B cell (primary cell): Measurements from ENCODE around the gene DVL2. TPM values are rescaled to one million over a fixed set of nuclear protein-coding genes. Genes with fewer than 3 reads are reported as not detected.

Source experiments
- ATAC-seq: fragments of 200-7000 bp; cut with Tn5 transposase; one replicate; pipeline ENCODE4 v1.10.0; 2021; ENCODE audit warnings: low read depth, mild to moderate bottlenecking, moderate number of reproducible peaks, moderate library complexity
- CTCF ChIA-PET: fragments of 350-600 bp; sonication (Branson Sonifier 250); formaldehyde crosslinking; loops from one replicate; lab custom pipeline; 2021; ENCODE audit warnings: antibody characterized with exemption, inconsistent platforms; lab: Charles Lee
- POLR2A ChIA-PET: fragments of 350-600 bp; sonication (Branson Sonifier 250); formaldehyde crosslinking; loops from one replicate; lab custom pipeline; 2021; ENCODE audit warnings: antibody characterized with exemption; lab: Charles Lee
- DNase-seq: peaks from one replicate; pipeline ENCODE4 v3.0.0; 2013
- H2AFZ ChIP-seq: 2 replicates; pipeline ENCODE4 v1.6.1; 2012; ENCODE audit warnings: mild to moderate bottlenecking, low read depth, low read length; ENCODE audit not compliant: insufficient read depth, poor library complexity, severe bottlenecking
- H3K27ac ChIP-seq, 2 donors: 1 replicate in 1 of 2; 2 replicates in 1 of 2; pipeline ENCODE4 v1.5.1; 2012 to 2013; ENCODE audit warnings: low read length in 2 of 2, mild to moderate bottlenecking in 2 of 2, moderate library complexity in 1 of 2
- H3K27me3 ChIP-seq, 4 experiments: fragments of 200-600 bp in 1 of 4; sonication (generic) in 1 of 4; replicated peaks in 1 of 4; 1 replicate in 2 of 4; 2 replicates in 2 of 4; pipeline versions ENCODE4 v1.6.1 to v1.7.0; 2013 to 2016; ENCODE audit warnings: low read length in 3 of 4, mild to moderate bottlenecking in 2 of 4, mixed read lengths in 1 of 4, moderate library complexity in 1 of 4; ENCODE audit not compliant: insufficient read depth in 4 of 4, control insufficient read depth in 3 of 4; ENCODE audit errors: control extremely low read depth in 1 of 4
- H3K36me3 ChIP-seq, 2 experiments: replicated peaks in 1 of 2; 1 replicate in 1 of 2; 2 replicates in 1 of 2; pipeline versions ENCODE4 v1.6.1 to v1.7.1; 2013; ENCODE audit warnings: low read length in 1 of 2; ENCODE audit not compliant: insufficient read depth in 2 of 2, control insufficient read depth in 1 of 2; ENCODE audit errors: control extremely low read depth in 1 of 2, extremely low read depth in 1 of 2
- H3K4me1 ChIP-seq, 2 donors: fragments of 200-600 bp in 1 of 2; sonication (generic) in 1 of 2; 1 replicate in 1 of 2; 2 replicates in 1 of 2; pipeline versions ENCODE4 v1.5.1 to v1.6.1; 2013 to 2017; ENCODE audit warnings: low read length in 2 of 2; ENCODE audit not compliant: control insufficient read depth in 2 of 2, insufficient read depth in 2 of 2
- H3K4me2 ChIP-seq: replicated peaks from 2 replicates; pipeline ENCODE3; 2012; ENCODE audit warnings: mild to moderate bottlenecking, low read depth, low read length; ENCODE audit not compliant: poor library complexity, severe bottlenecking
- H3K4me3 ChIP-seq, 5 experiments: fragments of 200-600 bp in 1 of 5; sonication (generic) in 1 of 5; 1 replicate in 3 of 5; 2 replicates in 2 of 5; pipeline versions ENCODE4 v1.5.1 to v1.7.0; 2011 to 2016; ENCODE audit warnings: low read length in 4 of 5, mild to moderate bottlenecking in 4 of 5, low read depth in 2 of 5, control low read depth in 1 of 5, moderate library complexity in 1 of 5; ENCODE audit not compliant: insufficient read depth in 1 of 5; ENCODE audit errors: control extremely low read depth in 1 of 5, extremely low read depth in 1 of 5
- H3K79me2 ChIP-seq: fragments of 200-600 bp; sonication (generic); one replicate; pipeline ENCODE4 v1.6.0; 2016; ENCODE audit warnings: low read length; ENCODE audit not compliant: control insufficient read depth, insufficient read depth
- H3K9ac ChIP-seq: fragments of 200-600 bp; sonication (generic); 2 replicates; pipeline ENCODE4 v1.6.1; 2017; ENCODE audit warnings: mild to moderate bottlenecking, low read length, moderate library complexity
- H3K9me3 ChIP-seq, 3 donors: one replicate each; pipeline versions ENCODE4 v1.6.1 to v1.7.1; 2013; ENCODE audit warnings: low read length in 2 of 3; ENCODE audit not compliant: control insufficient read depth in 2 of 3, insufficient read depth in 1 of 3; ENCODE audit errors: control extremely low read depth in 1 of 3
- H4K20me1 ChIP-seq: 2 replicates; pipeline ENCODE4 v1.6.0; 2012; ENCODE audit warnings: mild to moderate bottlenecking, low read length; ENCODE audit not compliant: insufficient read depth, control insufficient read depth, poor library complexity, severe bottlenecking
- H3K27ac Mint-ChIP-seq: one replicate; pipeline ENCODE4 v1.8.0; 2021; ENCODE audit warnings: mixed read lengths
- H3K27me3 Mint-ChIP-seq: one replicate; pipeline ENCODE4 v1.8.0; 2021; ENCODE audit warnings: mixed read lengths
- H3K4me1 Mint-ChIP-seq: one replicate; pipeline ENCODE4 v1.8.0; 2021; ENCODE audit warnings: mixed read lengths
- H3K4me3 Mint-ChIP-seq: one replicate; pipeline ENCODE4 v1.8.0; 2021; ENCODE audit warnings: mixed read lengths
- H3K9me3 Mint-ChIP-seq: one replicate; pipeline ENCODE4 v1.8.0; 2022; ENCODE audit warnings: mixed read lengths; ENCODE audit not compliant: insufficient read depth
- EZH2 ChIP-seq: IDR thresholded peaks from 2 replicates; pipeline ENCODE4 v1.6.1; 2012; ENCODE audit warnings: borderline replicate concordance, low read depth, mild to moderate bottlenecking, moderate library complexity, low read length; ENCODE audit not compliant: insufficient read depth, poor library complexity, severe bottlenecking
- WGBS: methylation state at CpG from one replicate; pipeline ENCODE4 v1.1.5; 2013; ENCODE audit warnings: missing lambda C conversion rate; ENCODE audit not compliant: insufficient coverage; 5-methylcytosine and 5-hydroxymethylcytosine counted together
- intact Hi-C: fragments of 100-400 bp; cut with micrococcal nuclease; formaldehyde crosslinking; loops from one replicate; pipeline ENCODE4 v1.10.0; 2022
- polyA plus RNA-seq: library from polyadenylated mRNA; depleted of rRNA; stranded (reverse); fragments of >200 nt; gene quantifications from 2 replicates; pipeline ENCODE4 v1.2.3, GENCODE V29; 2012
- total RNA-seq, 2 donors: library from RNA; stranded (reverse); fragments of 120-200 nt in 1 of 2; gene quantifications; 1 replicate in 1 of 2; 2 replicates in 1 of 2; pipeline versions ENCODE4 v1.2.3 to v1.2.4, GENCODE V29; 2013 to 2022
- TF ChIP-seq, protein P1 (sequence below): fragments of 200-600 bp; IDR thresholded peaks from one replicate; pipeline ENCODE4 v1.8.0; 2022; ENCODE audit warnings: antibody characterized with exemption, mild to moderate bottlenecking

The DVL2 gene
- total and polyA plus RNA-seq, 2 donors (not counting 1 experiment from before 2014, with no cell fraction given): 22.5 to 104 TPM

DNA sequence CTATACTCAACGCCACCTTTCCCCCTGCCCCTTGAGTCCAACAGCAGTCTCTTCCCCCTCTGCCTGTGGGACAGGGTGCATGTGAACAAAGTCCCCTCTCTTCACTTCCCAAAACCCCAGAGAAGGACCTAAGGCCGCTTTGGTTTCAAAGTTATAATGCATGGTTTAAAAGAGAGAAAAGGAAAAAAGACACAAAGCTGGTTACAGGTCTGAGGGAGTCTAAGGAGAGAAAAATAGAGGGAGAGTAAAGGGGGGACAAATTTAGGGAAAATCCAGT lies 9.1 kb upstream of the DVL2 start:
- H3K27me3 ChIP-seq: no peaks in the 10 kb centered on the region
- H3K27me3 Mint-ChIP-seq: no peaks in the 10 kb centered on the region
- H3K36me3 ChIP-seq: peaks cover 8 to 37% of the 10 kb centered on the region in 2 experiments
- WGBS: no CpG with 5 or more reads among the region's 2 CpGs
- ChIA-PET CTCF (interaction anchor here (1.3 to 1.4 kb wide), 2 partner anchors 23 to 198 kb away, joined by 4 to 11 read pairs; no protein-coding TSS in a partner anchor), POLR2A (interaction anchor here (0.5 to 13.1 kb wide), 6 partner anchors 8 to 221 kb away, joined by 3 to 157 read pairs (median 5); partner anchors contain the start of genes ACADVL, CTDNEP1, DLG4 and DVL2)
- peak overlapping the region; percentile 100 for H3K27ac Mint-ChIP-seq
- H3K4me2 ChIP-seq: peak overlapping the region; percentile 79
- H3K9me3 Mint-ChIP-seq: no peaks in the 10 kb centered on the region
- peak overlapping the region; percentile 82 for H3K9ac ChIP-seq
- ATAC-seq (no peak), DNase-seq (no peak)
- TF ChIP-seq, protein P1, sequence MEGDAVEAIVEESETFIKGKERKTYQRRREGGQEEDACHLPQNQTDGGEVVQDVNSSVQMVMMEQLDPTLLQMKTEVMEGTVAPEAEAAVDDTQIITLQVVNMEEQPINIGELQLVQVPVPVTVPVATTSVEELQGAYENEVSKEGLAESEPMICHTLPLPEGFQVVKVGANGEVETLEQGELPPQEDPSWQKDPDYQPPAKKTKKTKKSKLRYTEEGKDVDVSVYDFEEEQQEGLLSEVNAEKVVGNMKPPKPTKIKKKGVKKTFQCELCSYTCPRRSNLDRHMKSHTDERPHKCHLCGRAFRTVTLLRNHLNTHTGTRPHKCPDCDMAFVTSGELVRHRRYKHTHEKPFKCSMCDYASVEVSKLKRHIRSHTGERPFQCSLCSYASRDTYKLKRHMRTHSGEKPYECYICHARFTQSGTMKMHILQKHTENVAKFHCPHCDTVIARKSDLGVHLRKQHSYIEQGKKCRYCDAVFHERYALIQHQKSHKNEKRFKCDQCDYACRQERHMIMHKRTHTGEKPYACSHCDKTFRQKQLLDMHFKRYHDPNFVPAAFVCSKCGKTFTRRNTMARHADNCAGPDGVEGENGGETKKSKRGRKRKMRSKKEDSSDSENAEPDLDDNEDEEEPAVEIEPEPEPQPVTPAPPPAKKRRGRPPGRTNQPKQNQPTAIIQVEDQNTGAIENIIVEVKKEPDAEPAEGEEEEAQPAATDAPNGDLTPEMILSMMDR: no peak
- TF ChIP-seq EZH2: no peak
- peaks cover 20% of the 10 kb centered on the region for H4K20me1 ChIP-seq
- peak overlapping the region; percentile 86 for H2AFZ ChIP-seq
- peak overlapping the region; percentile 98 for H3K4me3 Mint-ChIP-seq
- intact Hi-C loops: no loop called here
- no peaks in the 10 kb centered on the region for H3K9me3 ChIP-seq
- H3K27ac ChIP-seq: peak overlapping the region; percentile 94 to 97
- peaks cover 24 to 28% of the 10 kb centered on the region in 2 donors for H3K4me1 ChIP-seq
- H3K4me3 ChIP-seq: peak overlapping the region; percentile 31 to 99 (median 99)
- H3K4me1 Mint-ChIP-seq: peaks cover 36% of the 10 kb centered on the region
- H3K79me2 ChIP-seq: peaks cover 48% of the 10 kb centered on the region

DNA sequence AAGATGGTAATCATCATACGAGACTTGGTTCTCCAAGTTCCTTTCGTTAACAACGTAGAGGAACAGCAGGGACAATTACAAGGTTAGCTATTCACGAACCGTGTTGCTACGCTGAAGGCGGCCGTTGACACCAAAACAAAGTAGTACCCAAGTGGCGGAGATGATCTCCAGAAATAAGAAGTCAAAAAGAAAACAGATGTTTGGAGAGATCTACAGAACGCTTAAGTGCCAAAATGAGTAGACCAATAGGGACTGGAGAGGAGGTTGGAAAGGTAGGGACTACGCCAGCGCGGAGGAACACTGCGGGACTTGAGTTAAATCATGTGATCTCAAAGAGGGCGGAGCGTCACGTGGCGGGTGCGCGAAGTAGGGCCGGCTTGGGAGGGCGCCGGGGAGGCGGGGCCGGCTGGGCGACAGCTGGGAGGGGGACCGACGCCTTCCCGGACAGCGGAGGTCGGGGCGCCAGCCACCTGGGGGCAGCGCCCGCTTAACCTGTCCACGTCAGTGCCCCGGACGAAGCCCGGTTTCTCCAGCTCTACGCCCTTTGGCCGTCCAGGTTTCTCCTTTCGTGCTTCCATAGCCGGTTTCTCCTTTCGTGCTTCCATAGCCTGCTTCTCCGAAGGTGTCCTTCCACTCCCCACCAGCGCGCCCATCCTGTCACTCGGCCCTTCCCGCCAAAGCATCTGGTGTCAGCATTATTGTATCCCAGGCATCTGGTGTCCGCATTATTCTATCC lies 8.6 kb upstream of the DVL2 start:
- ATAC-seq (peak; percentile 42), DNase-seq (peak; percentile 99)
- CTCF ChIA-PET: interaction anchor here (0.5 to 5.0 kb wide), 7 partner anchors 8 to 197 kb away, joined by 3 to 36 read pairs (median 5); partner anchors contain the start of genes ACADVL, CTDNEP1, DLG4 and DVL2
- Histone ChIP-seq H3K79me2 (peaks cover 43% of the 10 kb centered on the region), H3K27me3 (no peaks in the 10 kb centered on the region), H3K9ac (peak overlapping the region; percentile 82), H2AFZ (peak overlapping the region; percentile 86), H4K20me1 (peaks cover 20% of the 10 kb centered on the region), H3K4me3 (peak overlapping the region; percentile 81 to 99 (median 99)), H3K27ac (peak overlapping the region; percentile 94 to 97), H3K36me3 (peaks cover 8 to 37% of the 10 kb centered on the region in 2 experiments), H3K4me1 (peaks cover 24 to 28% of the 10 kb centered on the region in 2 donors), H3K4me2 (peak overlapping the region; percentile 79), H3K9me3 (no peaks in the 10 kb centered on the region)
- WGBS: 4% methylated on average over 49 of the region's 49 CpGs
- intact Hi-C loops: loop anchor here (1.0 kb wide), 1 partner anchor 86 kb away; the partner anchor contains the start of gene NEURL4
- H3K27me3 Mint-ChIP-seq: no peaks in the 10 kb centered on the region
- TF ChIP-seq EZH2: no peak
- H3K4me1 Mint-ChIP-seq: peaks cover 36% of the 10 kb centered on the region
- H3K9me3 Mint-ChIP-seq: no peaks in the 10 kb centered on the region
- H3K27ac Mint-ChIP-seq: peak overlapping the region; percentile 100
- peak overlapping the region; percentile 98 for H3K4me3 Mint-ChIP-seq
- POLR2A ChIA-PET: interaction anchor here (0.5 to 13.1 kb wide), 14 partner anchors 9 to 614 kb away, joined by 3 to 157 read pairs (median 4); partner anchors contain the start of genes ACADVL, CTDNEP1, DLG4 and DVL2
